NCI-H187 (cell line): ENCODE results near the gene ICAM5.
"Not testable (repeated sequence)": the region's sequence is repeated elsewhere in the genome, so short reads cannot be mapped to it uniquely, and the experiment has no call there.

Experiments used
- DNase-seq, 2 experiments: peaks; one replicate each; lab custom pipeline; 2025; lab: John Stamatoyannopoulos, UW

ICAM5 gene

DNA sequence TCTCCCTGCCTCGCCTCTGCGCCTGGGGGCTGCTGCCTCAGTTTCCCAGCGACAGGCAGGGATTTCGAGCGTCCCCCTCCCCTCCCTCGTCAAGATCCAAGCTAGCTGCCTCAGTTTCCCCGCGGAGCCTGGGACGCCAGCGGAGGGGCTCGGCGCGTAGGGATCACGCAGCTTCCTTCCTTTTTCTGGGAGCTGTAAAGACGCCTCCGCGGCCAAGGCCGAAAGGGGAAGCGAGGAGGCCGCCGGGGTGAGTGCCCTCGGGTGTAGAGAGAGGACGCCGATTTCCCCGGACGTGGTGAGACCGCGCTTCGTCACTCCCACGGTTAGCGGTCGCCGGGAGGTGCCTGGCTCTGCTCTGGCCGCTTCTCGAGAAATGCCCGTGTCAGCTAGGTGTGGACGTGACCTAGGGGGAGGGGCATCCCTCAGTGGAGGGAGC lies 19.6 kb upstream of the ICAM5 start:
- no peak for DNase-seq

DNA sequence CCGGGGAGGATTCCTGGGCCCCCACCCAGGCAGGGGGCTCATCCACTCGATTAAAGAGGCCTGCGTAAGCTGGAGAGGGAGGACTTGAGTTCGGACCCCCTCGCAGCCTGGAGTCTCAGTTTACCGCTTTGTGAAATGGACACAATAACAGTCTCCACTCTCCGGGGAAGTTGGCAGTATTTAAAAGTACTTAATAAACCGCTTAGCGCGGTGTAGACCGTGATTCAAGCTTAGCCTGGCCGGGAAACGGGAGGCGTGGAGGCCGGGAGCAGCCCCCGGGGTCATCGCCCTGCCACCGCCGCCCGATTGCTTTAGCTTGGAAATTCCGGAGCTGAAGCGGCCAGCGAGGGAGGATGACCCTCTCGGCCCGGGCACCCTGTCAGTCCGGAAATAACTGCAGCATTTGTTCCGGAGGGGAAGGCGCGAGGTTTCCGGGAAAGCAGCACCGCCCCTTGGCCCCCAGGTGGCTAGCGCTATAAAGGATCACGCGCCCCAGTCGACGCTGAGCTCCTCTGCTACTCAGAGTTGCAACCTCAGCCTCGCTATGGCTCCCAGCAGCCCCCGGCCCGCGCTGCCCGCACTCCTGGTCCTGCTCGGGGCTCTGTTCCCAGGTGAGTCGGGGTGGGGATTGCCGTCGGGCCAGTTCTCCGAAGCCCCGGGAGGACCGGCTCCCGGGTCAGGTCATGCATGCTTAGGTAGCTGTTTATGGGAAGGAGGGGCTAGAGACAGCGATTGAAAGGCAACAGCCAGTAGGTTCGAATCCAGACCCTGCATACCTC lies 18.9 kb upstream of the ICAM5 start, which contains the start of gene ICAM1:
ICAM1 (plus strand) TSS at position 505 of the 779 bp plus-strand sequence; CDS start at position 545, 40 bp downstream.
- no peak for DNase-seq

DNA sequence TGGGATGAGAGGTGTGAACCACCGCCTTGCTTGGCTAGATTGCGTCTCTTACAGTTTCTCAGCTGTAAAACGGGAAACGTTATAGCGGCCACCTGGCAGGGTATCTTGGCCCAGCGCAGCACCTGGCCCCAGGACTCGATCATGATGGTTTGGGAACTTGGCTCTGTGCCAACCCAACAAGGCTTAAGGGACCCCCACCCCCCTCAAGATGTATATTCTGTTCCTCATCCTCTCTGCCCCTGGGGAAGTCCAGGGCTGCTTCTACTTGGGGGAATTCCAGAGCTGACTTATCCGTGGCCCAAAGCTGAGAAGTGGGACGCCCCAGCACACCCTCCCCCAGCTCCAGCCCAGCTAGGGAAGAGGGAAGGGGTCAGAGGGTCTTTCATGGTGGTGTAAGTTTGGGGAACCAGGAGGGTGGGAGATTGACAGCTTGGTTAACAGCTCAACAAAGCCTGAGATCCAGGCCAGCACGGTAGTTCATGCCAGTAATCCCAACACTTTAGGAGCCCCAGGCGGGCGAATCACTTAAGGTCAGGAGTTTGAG lies 18.1 kb upstream of the ICAM5 start:
- DNase-seq = no peak

GRCh38 chr19:10274589-10274988 lies 15.2 kb upstream of the ICAM5 start:
- DNase-seq = no peak

DNA sequence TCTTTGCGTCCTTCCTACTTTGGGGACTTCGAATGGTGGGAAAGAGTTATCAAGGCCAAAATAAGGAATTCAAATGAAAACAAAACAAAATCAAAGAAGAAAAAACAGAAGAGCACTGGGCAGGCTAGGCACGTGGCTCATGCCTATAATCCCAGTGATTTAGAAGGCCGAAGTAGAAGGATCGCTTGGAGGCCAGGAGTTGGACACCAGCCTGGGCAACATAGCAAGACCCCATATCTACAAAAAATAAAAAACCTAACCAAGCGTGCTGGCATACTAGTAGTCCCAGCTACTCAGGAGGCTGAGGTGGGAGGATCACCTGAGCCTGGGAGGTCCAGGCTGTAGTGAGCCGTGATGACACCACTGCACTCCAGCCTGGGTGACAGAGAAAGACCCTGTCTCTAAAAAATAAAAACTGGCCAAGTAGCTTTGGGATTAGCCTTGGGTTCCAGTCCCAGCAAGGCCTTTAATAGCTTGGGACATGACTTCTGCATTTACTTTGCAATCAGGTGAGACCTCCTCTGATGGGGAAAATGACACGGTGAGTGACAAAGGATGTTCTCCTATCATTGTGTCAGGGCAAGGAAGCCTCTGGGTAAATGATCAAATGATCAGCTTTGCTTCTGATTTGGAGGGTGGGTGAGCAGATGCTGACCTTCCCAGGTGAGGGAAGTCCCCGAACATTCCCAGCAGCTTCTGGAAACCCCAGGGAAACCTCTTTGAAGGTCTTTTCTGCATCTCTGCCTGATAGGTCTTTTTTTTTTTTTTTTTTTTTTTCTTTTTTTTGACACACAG lies 11.8 kb upstream of the ICAM5 start:
- no peak for DNase-seq

DNA sequence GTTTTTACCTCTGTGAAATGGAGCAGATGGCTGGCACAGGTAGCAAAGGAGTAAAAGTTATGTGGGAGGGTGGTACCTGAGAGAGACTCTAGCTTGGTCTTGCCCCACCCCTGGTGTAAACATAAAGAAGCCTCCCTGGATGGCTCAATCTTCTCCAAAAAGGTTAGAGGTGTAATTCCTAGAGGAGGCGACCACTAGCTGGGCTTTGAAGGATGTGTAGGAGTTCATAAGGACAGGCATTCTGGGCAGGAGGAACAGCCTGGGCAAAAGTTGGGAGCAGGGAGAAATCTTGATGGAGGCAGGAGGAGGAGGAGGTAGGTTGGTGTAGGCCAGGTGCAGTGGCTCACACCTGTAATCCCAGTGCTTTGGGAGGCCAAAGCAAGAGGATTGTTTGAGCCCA lies 10.8 kb upstream of the ICAM5 start:
- DNase-seq = no peak

DNA sequence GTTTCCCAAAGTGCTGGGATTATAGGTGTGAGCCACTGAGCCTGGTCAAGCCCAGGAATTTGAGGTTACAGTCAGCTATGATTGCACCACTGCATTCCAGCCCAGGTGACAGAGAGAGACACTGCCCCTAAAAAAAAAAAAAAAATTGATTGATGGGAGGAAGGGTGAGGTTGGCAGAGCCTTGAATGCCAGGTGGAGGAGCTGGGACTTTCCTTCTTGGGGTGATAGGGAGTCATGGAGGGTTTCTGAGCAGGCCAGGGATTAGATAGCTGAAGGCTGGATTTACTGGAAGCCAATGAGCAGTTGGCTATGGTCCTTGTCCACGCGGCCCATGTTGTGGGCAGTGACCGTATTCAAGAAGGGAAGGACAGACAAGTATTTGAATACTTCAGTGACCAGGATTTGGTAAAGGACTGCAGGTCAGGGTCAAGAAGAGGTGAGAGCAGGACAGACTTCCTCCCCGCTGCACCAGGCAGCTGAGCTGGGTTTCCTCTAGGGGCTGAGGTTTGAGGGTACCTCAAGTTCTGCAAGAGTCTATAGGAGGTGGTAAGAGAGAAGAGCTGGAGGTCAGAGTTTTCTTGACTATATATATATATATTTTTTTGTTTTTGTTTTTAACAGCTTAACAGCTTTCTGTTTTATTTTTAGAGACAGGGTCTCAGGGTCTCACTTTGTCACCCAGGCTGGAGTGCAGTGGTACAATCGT lies 9.9 kb upstream of the ICAM5 start:
- no peak for DNase-seq

DNA sequence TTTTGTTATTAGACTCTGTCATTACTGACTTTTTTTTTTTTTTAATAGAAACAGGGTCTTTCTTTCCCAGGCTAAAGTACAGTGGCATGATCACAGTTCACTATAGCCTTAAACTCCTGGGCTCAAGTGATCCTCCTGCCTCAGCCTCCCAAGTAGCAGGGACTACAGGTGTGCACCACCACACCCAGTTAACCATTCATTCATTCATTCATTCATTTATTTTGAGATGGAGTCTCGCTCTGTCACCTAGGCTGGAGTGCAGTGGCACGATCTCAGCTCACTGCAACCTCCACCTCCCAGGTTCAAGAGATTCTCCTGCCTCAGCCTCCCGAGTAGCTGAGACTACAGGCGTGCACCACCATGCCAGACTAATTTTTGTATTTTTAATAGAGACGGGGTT lies 7.7 kb upstream of the ICAM5 start:
- DNase-seq = not testable (repeated sequence)

- DNase-seq = no peak
These were observed 6.3 kb upstream of the ICAM5 start for GRCh38 chr19:10283301-10284064.

GRCh38 chr19:10284065-10284959 lies 5.4 kb upstream of the ICAM5 start:
- DNase-seq = no peak

- DNase-seq = no peak
These were observed 4.8 kb upstream of the ICAM5 start for GRCh38 chr19:10284960-10285278.

- no peak for DNase-seq
These were observed 4.4 kb upstream of the ICAM5 start for GRCh38 chr19:10285393-10285792.

GRCh38 chr19:10286803-10287737 lies 2.7 kb upstream of the ICAM5 start, which contains the start of gene ICAM4:
Gene ICAM4, plus strand, starts transcription at chr19:10286955. Its CDS starts 58 bp downstream, at chr19:10287013.
- DNase-seq = no peak

- no peak for DNase-seq
These were observed 1.0 kb upstream of the ICAM5 start for GRCh38 chr19:10288662-10289166.

DNA sequence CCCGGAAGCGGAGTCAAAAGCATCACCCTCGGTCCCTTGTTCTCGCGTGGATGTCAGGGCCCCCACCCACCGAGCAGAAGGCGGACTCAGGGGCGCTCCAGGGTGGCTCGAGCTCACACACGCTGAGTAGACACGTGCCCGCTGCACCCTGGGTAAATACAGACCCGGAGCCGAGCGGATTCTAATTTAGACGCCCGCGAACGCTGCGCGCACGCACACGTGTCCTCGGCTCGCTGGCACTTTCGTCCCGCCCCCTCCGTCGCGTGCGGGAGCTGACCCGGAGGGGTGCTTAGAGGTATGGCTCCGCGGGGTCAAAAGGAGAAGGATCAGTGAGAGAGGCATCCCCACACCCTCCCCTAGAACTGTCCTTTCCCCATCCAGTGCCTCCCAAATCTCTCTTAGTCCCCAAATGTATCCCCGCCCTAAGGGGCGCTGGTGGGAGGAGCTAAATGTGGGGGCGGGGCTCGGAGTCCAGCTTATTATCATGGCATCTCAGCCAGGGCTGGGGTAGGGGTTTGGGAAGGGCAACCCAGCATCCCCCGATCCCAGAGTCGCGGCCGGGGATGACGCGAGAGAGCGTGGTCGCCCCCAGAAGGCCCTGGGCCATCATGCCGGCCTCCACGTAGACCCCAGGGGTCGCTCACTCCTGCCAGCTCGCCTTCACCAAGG lies 451 bp upstream of the ICAM5 start:
- no peak for DNase-seq

DNA sequence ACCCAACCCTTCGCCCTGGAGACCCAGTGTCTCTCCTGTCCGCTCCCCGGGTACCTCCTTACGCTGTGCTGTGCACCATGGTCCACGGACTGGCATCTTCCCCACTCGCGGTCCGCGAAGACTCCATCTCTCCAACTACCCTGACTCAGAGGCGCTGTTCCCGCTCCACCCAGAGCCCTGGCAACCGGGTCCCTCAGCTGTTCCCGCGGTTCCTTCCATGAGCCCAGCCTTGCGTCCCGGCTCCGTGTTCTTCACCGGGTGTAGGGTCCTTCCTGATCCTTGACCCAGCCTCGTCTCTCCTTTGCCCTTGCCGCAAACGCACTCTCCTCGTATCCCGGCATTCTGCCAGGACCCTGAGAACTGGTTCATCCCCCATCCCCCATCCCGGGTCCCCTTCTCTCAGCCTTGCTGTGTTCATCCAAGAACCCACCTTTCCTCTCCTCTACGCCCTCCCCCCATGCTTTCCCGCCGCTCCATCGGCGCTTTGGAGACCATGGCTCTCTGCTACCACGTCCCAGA lies 664 bp downstream of the ICAM5 start:
- no peak for DNase-seq

DNA sequence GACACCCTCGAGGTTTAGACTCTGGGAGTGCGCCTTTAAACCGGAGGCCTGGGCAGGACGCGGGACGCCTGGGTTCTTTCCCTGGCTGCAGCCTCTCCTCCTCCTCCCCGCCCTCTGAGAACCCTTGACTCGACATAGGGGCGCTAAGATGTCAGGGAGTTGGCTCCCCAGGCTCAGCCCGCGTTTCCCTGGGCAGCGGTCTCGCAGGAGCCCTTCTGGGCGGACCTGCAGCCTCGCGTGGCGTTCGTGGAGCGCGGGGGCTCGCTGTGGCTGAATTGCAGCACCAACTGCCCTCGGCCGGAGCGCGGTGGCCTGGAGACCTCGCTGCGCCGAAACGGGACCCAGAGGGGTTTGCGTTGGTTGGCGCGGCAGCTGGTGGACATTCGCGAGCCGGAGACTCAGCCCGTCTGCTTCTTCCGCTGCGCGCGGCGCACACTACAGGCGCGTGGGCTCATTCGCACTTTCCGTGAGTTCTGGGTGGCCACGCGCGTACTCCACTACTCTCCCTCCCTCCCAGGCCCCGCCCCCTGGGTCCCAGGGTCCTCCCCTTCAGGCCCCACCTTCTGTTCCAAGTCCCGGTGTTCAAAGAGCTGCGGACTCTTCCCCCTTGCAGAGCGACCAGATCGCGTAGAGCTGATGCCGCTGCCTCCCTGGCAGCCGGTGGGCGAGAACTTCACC lies 1.3 kb downstream of the ICAM5 start:
- no peak for DNase-seq
